NCI-H1092 (cell line): ENCODE measurements around the gene CCDC74A.
"Not testable (repeated sequence)": the region's sequence is repeated elsewhere in the genome, so short reads cannot be mapped to it uniquely, and the experiment has no call there.

Experiments
- DNase-seq: peaks from one replicate; lab custom pipeline; 2025; lab: John Stamatoyannopoulos, UW

The CCDC74A gene

GRCh38 chr2:131503587-131503986, 24.1 kb upstream of the CCDC74A start:
- not testable (repeated sequence) for DNase-seq

- DNase-seq: not testable (repeated sequence)
Observed at GRCh38 chr2:131504082-131504750, 23.5 kb upstream of the CCDC74A start.

- DNase-seq: no peak
Observed at GRCh38 chr2:131509615-131510014, 18.1 kb upstream of the CCDC74A start.

- DNase-seq: not testable (repeated sequence)
Observed at GRCh38 chr2:131511291-131511968, 16.3 kb upstream of the CCDC74A start.

GRCh38 chr2:131511969-131512870, 15.5 kb upstream of the CCDC74A start:
- not testable (repeated sequence) for DNase-seq

GRCh38 chr2:131514408-131515166, 13.1 kb upstream of the CCDC74A start:
- DNase-seq: not testable (repeated sequence)

- DNase-seq: not testable (repeated sequence)
Observed at GRCh38 chr2:131515235-131515634, 12.5 kb upstream of the CCDC74A start.

- no peak for DNase-seq
Observed at GRCh38 chr2:131516011-131516410, 11.7 kb upstream of the CCDC74A start.

- not testable (repeated sequence) for DNase-seq
Observed at GRCh38 chr2:131516621-131517020, 11.1 kb upstream of the CCDC74A start.

GRCh38 chr2:131517106-131517831, 10.4 kb upstream of the CCDC74A start:
- no peak for DNase-seq

GRCh38 chr2:131517856-131518255, 9.8 kb upstream of the CCDC74A start:
- not testable (repeated sequence) for DNase-seq

- not testable (repeated sequence) for DNase-seq
Observed at GRCh38 chr2:131518531-131518930, 9.2 kb upstream of the CCDC74A start.

GRCh38 chr2:131519466-131519865, 8.2 kb upstream of the CCDC74A start:
- no peak for DNase-seq

- DNase-seq: not testable (repeated sequence)
Observed at GRCh38 chr2:131519871-131520470, 7.7 kb upstream of the CCDC74A start.

- DNase-seq: no peak
Observed at GRCh38 chr2:131520526-131520925, 7.2 kb upstream of the CCDC74A start.

GRCh38 chr2:131521524-131521923, 6.2 kb upstream of the CCDC74A start:
- not testable (repeated sequence) for DNase-seq

- DNase-seq: no peak
Observed at GRCh38 chr2:131521961-131522781, 5.5 kb upstream of the CCDC74A start.

GRCh38 chr2:131525256-131525655, 2.4 kb upstream of the CCDC74A start:
- not testable (repeated sequence) for DNase-seq

GRCh38 chr2:131528981-131529863, 1.5 kb downstream of the CCDC74A start:
- not testable (repeated sequence) for DNase-seq
